Activated CD4-positive, alpha-beta T cell treated with anti-CD3 and anti-CD28 coated beads for 24 hours (primary cell): Measurements from ENCODE around the gene KANSL1L.

Source experiments
- DNase-seq, 2 donors: peaks; one replicate each; pipeline ENCODE4 v3.0.0-alpha.2; 2020; ENCODE audit warnings: low read depth in 2 of 2

KANSL1L gene

GRCh38 chr2:210000464-210001324 lies 170.5 kb downstream of the KANSL1L start:
- no peak for DNase-seq

DNA sequence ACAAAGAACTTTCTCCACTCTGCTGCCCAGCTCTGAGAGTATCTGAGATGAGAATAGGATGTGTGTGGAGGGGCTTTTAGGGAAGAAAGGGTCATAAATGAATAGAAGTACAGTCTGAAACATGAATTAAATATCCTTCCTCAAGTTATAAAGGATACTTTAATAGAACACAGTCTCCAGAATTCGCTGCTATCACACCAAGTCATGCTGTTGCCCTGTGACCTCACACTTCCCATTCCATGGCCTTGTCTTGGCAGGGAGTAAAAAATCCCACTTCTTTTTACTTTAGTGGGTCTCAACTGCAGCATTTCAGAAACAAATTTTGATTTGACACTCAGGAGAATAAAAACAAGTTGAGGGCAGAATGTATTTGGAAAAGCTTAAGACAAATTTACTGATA lies 172.6 kb downstream of the KANSL1L start:
- no peak for DNase-seq

- no peak for DNase-seq
Observed at GRCh38 chr2:209993968-209994367, 177.2 kb downstream of the KANSL1L start.

- DNase-seq = no peak
Observed at GRCh38 chr2:209990838-209991237, 180.4 kb downstream of the KANSL1L start.

DNA sequence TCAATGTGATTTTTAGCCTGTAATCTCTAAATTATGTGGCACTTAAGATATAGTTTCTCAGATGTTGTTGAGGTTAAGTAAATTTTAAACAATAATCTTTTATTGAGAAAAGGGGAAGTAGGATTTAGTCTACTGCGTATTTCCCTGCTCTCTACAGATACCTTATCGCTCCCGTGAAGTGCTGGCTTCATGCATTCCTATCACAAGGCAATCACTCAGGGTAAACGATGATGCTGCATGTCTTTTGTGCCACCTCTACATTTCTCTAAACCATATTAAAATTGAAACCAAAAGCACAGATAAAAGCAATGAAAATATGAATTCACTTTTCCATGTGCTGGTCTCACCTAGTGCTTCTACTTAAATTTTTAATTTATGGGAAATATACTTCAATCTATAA lies 183.2 kb downstream of the KANSL1L start:
- DNase-seq = no peak

GRCh38 chr2:209986415-209986814 lies 184.8 kb downstream of the KANSL1L start:
- no peak for DNase-seq

GRCh38 chr2:209985874-209986273 lies 185.3 kb downstream of the KANSL1L start:
- no peak for DNase-seq

DNA sequence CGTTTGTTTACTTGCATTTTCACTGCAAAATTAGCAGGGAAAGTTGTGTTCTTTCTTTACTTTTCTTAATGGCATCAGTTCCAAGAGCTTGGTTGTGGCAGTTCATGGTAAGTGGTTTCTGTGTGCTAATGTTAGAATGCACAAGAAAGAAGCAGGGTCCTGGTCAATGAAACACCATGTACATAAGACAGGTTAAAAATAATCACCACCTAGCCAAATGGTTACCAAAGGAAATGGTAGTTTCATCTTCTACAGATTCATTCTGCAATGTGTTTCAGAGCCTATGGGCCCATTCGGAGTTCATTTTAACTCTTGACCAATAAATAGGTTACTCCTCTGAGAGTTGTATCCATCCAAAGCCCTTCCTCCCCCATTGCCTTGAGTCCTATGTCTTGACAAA lies 186.9 kb downstream of the KANSL1L start:
- no peak for DNase-seq

- no peak for DNase-seq
Observed at GRCh38 chr2:209977386-209978239, 193.6 kb downstream of the KANSL1L start.

DNA sequence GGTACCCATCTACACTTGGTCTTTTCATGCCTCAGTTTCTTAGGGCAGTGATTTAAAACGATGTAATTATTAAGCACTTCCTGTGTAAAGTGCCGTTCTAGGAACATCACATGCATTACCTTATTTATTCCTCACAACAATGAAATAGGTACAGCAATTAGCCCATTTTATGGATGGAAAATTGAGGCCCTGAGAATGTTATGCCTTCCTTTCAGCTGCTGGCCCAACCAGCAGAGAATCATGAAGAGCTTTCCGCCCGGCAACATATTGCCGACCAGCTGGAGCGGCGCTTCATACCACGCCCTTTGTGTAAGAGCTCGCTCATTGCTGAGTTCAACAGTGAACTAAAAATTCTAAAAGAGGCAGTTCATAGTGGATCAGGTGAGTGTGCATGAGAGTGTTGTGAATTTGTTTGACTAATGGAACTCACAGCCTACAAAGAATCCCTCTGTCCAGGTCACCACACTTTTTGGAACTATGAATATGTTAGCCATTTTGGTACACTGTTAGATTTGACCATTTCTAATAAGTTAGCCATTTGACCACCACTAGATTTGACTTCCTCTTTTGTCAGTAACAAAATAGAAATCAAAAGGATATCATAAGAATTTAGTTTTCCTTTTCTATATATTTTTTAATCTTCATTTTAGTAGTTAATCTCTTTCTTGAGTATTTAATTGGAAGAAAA lies 194.4 kb downstream of the KANSL1L start:
- no peak for DNase-seq

DNA sequence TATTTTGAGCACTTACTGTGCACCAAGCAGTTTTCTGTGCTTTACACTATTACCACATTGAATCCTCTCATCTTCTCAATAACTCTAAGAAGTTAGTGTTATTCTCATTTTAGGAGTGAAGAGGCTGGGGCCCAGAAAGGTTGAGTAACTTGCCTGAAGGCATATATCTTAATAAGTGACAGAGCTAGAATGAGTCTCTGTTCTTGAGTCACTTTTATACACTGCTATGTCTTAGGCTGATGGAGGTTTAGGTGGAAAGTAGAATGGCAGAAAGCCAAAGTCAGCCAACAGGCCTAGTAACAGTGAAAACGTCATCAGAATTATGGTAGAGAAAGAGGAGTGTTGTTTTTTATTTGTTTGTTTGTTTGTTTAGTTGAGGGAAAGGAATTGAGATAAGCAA lies 196.6 kb downstream of the KANSL1L start:
- no peak for DNase-seq

- no peak for DNase-seq
Observed at GRCh38 chr2:209973328-209973727, 197.9 kb downstream of the KANSL1L start.
